Body of pancreas (tissue), 4 donors: Measurements from ENCODE around the gene MPND.

Experiments used
- CTCF ChIP-seq, 7 experiments: fragments of 450-650 bp in 4 of 7; fragments of 200-600 bp in 3 of 7; sonication (generic) in 3 of 7; IDR thresholded peaks; one replicate each; pipeline ENCODE4 v1.5.1; 2016 to 2019; ENCODE audit warnings: antibody characterized with exemption in 7 of 7
- POLR2A ChIP-seq, 3 donors: fragments of 450-650 bp; IDR thresholded peaks; one replicate each; pipeline ENCODE4 v1.6.1; 2016; ENCODE audit warnings: antibody characterized with exemption in 3 of 3, mild to moderate bottlenecking in 2 of 3

DNA sequence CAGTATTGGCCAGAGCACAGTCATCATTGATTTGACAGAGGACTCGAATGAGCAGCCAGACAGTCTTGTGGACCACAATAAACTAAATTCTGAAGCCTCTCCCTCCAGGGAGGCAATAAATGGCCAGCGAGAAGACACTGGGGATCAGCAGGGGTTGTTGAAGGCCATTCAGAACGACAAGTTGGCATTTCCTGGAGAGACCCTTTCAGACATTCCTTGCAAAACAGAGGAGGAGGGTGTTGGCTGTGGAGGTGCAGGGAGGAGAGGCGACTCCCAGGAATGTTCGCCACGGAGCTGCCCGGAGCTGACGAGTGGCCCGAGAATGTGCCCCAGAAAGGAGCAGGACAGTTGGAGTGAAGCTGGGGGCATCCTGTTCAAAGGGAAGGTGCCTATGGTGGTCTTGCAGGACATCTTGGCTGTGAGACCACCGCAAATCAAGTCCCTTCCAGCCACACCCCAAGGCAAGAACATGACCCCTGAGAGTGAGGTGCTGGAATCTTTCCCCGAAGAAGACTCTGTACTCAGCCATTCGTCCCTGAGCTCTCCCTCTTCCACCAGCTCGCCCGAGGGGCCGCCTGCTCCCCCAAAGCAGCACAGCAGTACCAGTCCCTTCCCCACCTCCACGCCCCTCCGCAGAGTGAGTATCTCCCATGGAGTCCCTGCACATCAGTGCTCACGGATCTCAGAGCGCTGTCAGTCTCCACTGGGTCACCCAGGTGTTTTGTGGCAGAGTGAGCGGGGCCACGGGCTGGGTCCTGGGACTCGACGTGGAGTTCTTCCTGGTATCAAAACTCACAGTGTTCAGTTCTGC is 66.0 kb downstream of the MPND start:
- no peak for TF ChIP-seq POLR2A (IDR thresholded peaks at IDR 0.05)
- TF ChIP-seq CTCF (IDR thresholded peaks at IDR 0.05) = no peak
